ENCODE data around the gene SLC8A1. TPM values are rescaled to one million over a fixed set of nuclear protein-coding genes. Genes with fewer than 3 reads are reported as not detected.

The SLC8A1 gene
- total RNA-seq, 1 donor from 2014 or later: under 0.01 TPM

- no peak for DNase-seq (ENCODE audit: low read depth in 2 of 2)
These were observed 6.4 kb upstream of the SLC8A1 start for GRCh38 chr2:40458271-40458794.

- no peak for DNase-seq (ENCODE audit: low read depth in 2 of 2)
These were observed 5.9 kb upstream of the SLC8A1 start for GRCh38 chr2:40457837-40458236.

GRCh38 chr2:40457366-40457765 lies 5.5 kb upstream of the SLC8A1 start:
- no peak for DNase-seq (ENCODE audit: low read depth in 2 of 2)

GRCh38 chr2:40456926-40457325 lies 5.0 kb upstream of the SLC8A1 start:
- DNase-seq (ENCODE audit: low read depth in 2 of 2): no peak

- DNase-seq (ENCODE audit: low read depth in 2 of 2): no peak
These were observed 3.8 kb upstream of the SLC8A1 start for GRCh38 chr2:40455661-40456060.

GRCh38 chr2:40454321-40454720 lies 2.4 kb upstream of the SLC8A1 start:
- DNase-seq (ENCODE audit: low read depth in 2 of 2): no peak

GRCh38 chr2:40452786-40453185 lies 896 bp upstream of the SLC8A1 start:
- no peak for DNase-seq (ENCODE audit: low read depth in 2 of 2)

- DNase-seq (ENCODE audit: low read depth in 2 of 2): peak in 1 of 2 donors; percentile 58
These were observed 977 bp downstream of the SLC8A1 start for GRCh38 chr2:40450796-40451430.

GRCh38 chr2:40450066-40450795 lies 1.7 kb downstream of the SLC8A1 start:
- DNase-seq (ENCODE audit: low read depth in 2 of 2): peak in 1 of 2 donors; percentile 49

GRCh38 chr2:40448476-40449079 lies 3.3 kb downstream of the SLC8A1 start:
- DNase-seq (ENCODE audit: low read depth in 2 of 2): peak; percentile 18 to 44

GRCh38 chr2:40445467-40445866 lies 6.4 kb downstream of the SLC8A1 start:
- DNase-seq (ENCODE audit: low read depth in 2 of 2): no peak

GRCh38 chr2:40440835-40441234 lies 11.1 kb downstream of the SLC8A1 start:
- DNase-seq (ENCODE audit: low read depth in 2 of 2): no peak

- no peak for DNase-seq (ENCODE audit: low read depth in 2 of 2)
These were observed 12.4 kb downstream of the SLC8A1 start for GRCh38 chr2:40439473-40439872.

GRCh38 chr2:40436093-40436475 lies 15.8 kb downstream of the SLC8A1 start:
- DNase-seq (ENCODE audit: low read depth in 2 of 2): no peak

GRCh38 chr2:40435426-40436092 lies 16.3 kb downstream of the SLC8A1 start:
- no peak for DNase-seq (ENCODE audit: low read depth in 2 of 2)

- DNase-seq (ENCODE audit: low read depth in 2 of 2): peak; percentile 19 to 95
These were observed 17.1 kb downstream of the SLC8A1 start for GRCh38 chr2:40434731-40435271.

- no peak for DNase-seq (ENCODE audit: low read depth in 2 of 2)
These were observed 18.2 kb downstream of the SLC8A1 start for GRCh38 chr2:40433736-40434135.

GRCh38 chr2:40432921-40433483 lies 18.9 kb downstream of the SLC8A1 start:
- DNase-seq (ENCODE audit: low read depth in 2 of 2): no peak

- peak; percentile 17 to 77 for DNase-seq (ENCODE audit: low read depth in 2 of 2)
These were observed 20.3 kb downstream of the SLC8A1 start for GRCh38 chr2:40431600-40431955.

- no peak for DNase-seq (ENCODE audit: low read depth in 2 of 2)
These were observed 20.9 kb downstream of the SLC8A1 start for GRCh38 chr2:40430776-40431599.

GRCh38 chr2:40428439-40428838 lies 23.5 kb downstream of the SLC8A1 start:
- DNase-seq (ENCODE audit: low read depth in 2 of 2): no peak
